Chondrocyte (in vitro differentiated cells): Measurements from ENCODE around the gene FOXP1. TPM values are rescaled to one million over a fixed set of nuclear protein-coding genes. Genes with fewer than 3 reads are reported as not detected.

Source experiments
- DNase-seq: peaks from one replicate; pipeline ENCODE4 v3.0.0; 2021; ENCODE audit warnings: mixed read lengths, low spot score
- H3K27ac Mint-ChIP-seq: one replicate; pipeline ENCODE4 v1.8.0; 2021; ENCODE audit warnings: mild to moderate bottlenecking, moderate library complexity, mixed read lengths; ENCODE audit not compliant: unreplicated experiment
- H3K27me3 Mint-ChIP-seq: 2 replicates; pipeline ENCODE4 v1.8.0; 2021; ENCODE audit warnings: low read depth, mixed read lengths
- H3K36me3 Mint-ChIP-seq: 2 replicates; pipeline ENCODE4 v1.8.0; 2021; ENCODE audit warnings: low read depth, mixed read lengths
- H3K4me1 Mint-ChIP-seq: 2 replicates; pipeline ENCODE4 v1.8.0; 2021; ENCODE audit warnings: low read depth, mild to moderate bottlenecking, mixed read lengths
- H3K4me3 Mint-ChIP-seq: one replicate; pipeline ENCODE4 v1.8.0; 2021; ENCODE audit warnings: mild to moderate bottlenecking, moderate library complexity, mixed read lengths; ENCODE audit not compliant: unreplicated experiment
- H3K9me3 Mint-ChIP-seq: 2 replicates; pipeline ENCODE4 v1.8.0; 2021; ENCODE audit warnings: low read depth, mixed read lengths
- CTCF ChIP-seq: fragments of 200-600 bp; sonication (generic); IDR thresholded peaks from 2 replicates; pipeline ENCODE4 v1.5.0; 2021; ENCODE audit warnings: antibody characterized with exemption, mild to moderate bottlenecking, moderate library complexity
- long read RNA-seq: library from polyadenylated mRNA; stranded (forward); transcript quantifications from one replicate; pipeline ENCODE4 v2.0.0, GENCODE V29; 2021
- total RNA-seq: library from RNA; stranded (reverse); gene quantifications from 3 replicates; pipeline ENCODE4 v1.2.1, GENCODE V29; 2021

The FOXP1 gene
- total RNA-seq, result 206 to 249 TPM (median 220 TPM) in 3 replicates
- long read RNA-seq, transcript FOXP1-273 (15 exons, 1,948 nt), result major isoform, 11 of 72 reads
- long read RNA-seq, partial matches to known transcripts, result 17 of 72 reads
- long read RNA-seq, other reads (novel, unspliced or antisense), result 38 of 72 reads

GRCh38 chr3:71583566-71584393, at the start of gene FOXP1:
Gene FOXP1 (minus strand): TSS chr3:71583728. CDS start chr3:71198381, 385,347 bp downstream.
- TF ChIP-seq CTCF, result no peak
- no peaks in the 10 kb centered on the region for H3K27me3 Mint-ChIP-seq

GRCh38 chr3:71629711-71630110, 46.2 kb upstream of the FOXP1 start:
- Mint-ChIP-seq H3K27ac (no peak overlapping the region), H3K4me3 (no peak overlapping the region), H3K4me1 (no peaks in the 10 kb centered on the region), H3K36me3 (no peaks in the 10 kb centered on the region), H3K9me3 (no peaks in the 10 kb centered on the region), H3K27me3 (no peaks in the 10 kb centered on the region)
- DNase-seq, result no peak
- no peak for TF ChIP-seq CTCF

More at GRCh38 chr3:71583566-71584393, at the start of gene FOXP1:
- H3K4me3 Mint-ChIP-seq, result peak within 1 kb of the TSS; percentile 84
- H3K27ac Mint-ChIP-seq, result peak within 1 kb of the TSS; percentile 99
- no peaks in the 10 kb centered on the region for H3K9me3 Mint-ChIP-seq
- peaks cover 53% of the 10 kb centered on the region for H3K4me1 Mint-ChIP-seq
- DNase-seq, result no peak
- H3K36me3 Mint-ChIP-seq, result peaks cover 6% of the 10 kb centered on the region

GRCh38 chr3:71629289-71629688, 45.8 kb upstream of the FOXP1 start:
- Mint-ChIP-seq H3K4me1 (no peaks in the 10 kb centered on the region), H3K27me3 (no peaks in the 10 kb centered on the region), H3K27ac (no peak overlapping the region), H3K9me3 (no peaks in the 10 kb centered on the region), H3K36me3 (no peaks in the 10 kb centered on the region), H3K4me3 (no peak overlapping the region)
- no peak for DNase-seq
- no peak for TF ChIP-seq CTCF

- H3K36me3 Mint-ChIP-seq, result no peaks in the 10 kb centered on the region
- no peak overlapping the region for H3K4me3 Mint-ChIP-seq
- TF ChIP-seq CTCF, result no peak
- DNase-seq, result no peak
- H3K27me3 Mint-ChIP-seq, result no peaks in the 10 kb centered on the region
- H3K9me3 Mint-ChIP-seq, result no peaks in the 10 kb centered on the region
- H3K27ac Mint-ChIP-seq, result no peak overlapping the region
- H3K4me1 Mint-ChIP-seq, result no peaks in the 10 kb centered on the region
Measured at GRCh38 chr3:71628522-71628921, 45.0 kb upstream of the FOXP1 start.

- no peak for DNase-seq
- no peaks in the 10 kb centered on the region for H3K9me3 Mint-ChIP-seq
- no peak for TF ChIP-seq CTCF
- H3K27ac Mint-ChIP-seq, result no peak overlapping the region
- no peaks in the 10 kb centered on the region for H3K36me3 Mint-ChIP-seq
- H3K4me1 Mint-ChIP-seq, result no peaks in the 10 kb centered on the region
- H3K4me3 Mint-ChIP-seq, result no peak overlapping the region
- H3K27me3 Mint-ChIP-seq, result peaks cover 3% of the 10 kb centered on the region
Measured at GRCh38 chr3:71625676-71626075, 42.1 kb upstream of the FOXP1 start.
